Vagina (tissue), 2 donors: ENCODE measurements around the gene SMARCC1.
"Not testable (repeated sequence)": the region's sequence is repeated elsewhere in the genome, so short reads cannot be mapped to it uniquely, and the experiment has no call there.

Source experiments
- CTCF ChIP-seq, 3 experiments: fragments of 450-650 bp in 2 of 3; fragments of 200-600 bp in 1 of 3; sonication (generic) in 1 of 3; IDR thresholded peaks; one replicate each; pipeline ENCODE4 v1.5.1; 2017 to 2019; ENCODE audit warnings: antibody characterized with exemption in 3 of 3, mild to moderate bottlenecking in 2 of 3, moderate library complexity in 2 of 3
- POLR2A ChIP-seq, 2 donors: fragments of 450-650 bp; IDR thresholded peaks; one replicate each; pipeline ENCODE4 v1.6.1; 2017; ENCODE audit warnings: antibody characterized with exemption in 2 of 2, mild to moderate bottlenecking in 2 of 2, moderate library complexity in 2 of 2
- POLR2AphosphoS5 ChIP-seq, 2 donors: sonication (generic); formaldehyde crosslinking; IDR thresholded peaks; one replicate each; pipeline ENCODE4 v1.9.0; 2017; ENCODE audit warnings: antibody characterized with exemption in 2 of 2, mild to moderate bottlenecking in 2 of 2, low read depth in 1 of 2; ENCODE audit not compliant: insufficient read depth in 1 of 2

GRCh38 chr3:47750811-47751354, 30.8 kb downstream of the SMARCC1 start:
- not testable (repeated sequence) for TF ChIP-seq POLR2A (IDR thresholded peaks at IDR 0.05); CTCF (IDR thresholded peaks at IDR 0.05); POLR2AphosphoS5 (IDR thresholded peaks at IDR 0.05; ENCODE audit: insufficient read depth in 1 of 2, low read depth in 1 of 2)
